GM21381 (cell line): ENCODE results near the gene CSNK1A1.

Source experiments
- ATAC-seq: cut with Tn5 transposase; IDR thresholded peaks from one replicate; pipeline ENCODE4 v1.9.1; 2021; ENCODE audit warnings: mild to moderate bottlenecking, moderate library complexity; ENCODE audit not compliant: unreplicated experiment

CSNK1A1 gene

GRCh38 chr5:149443210-149443609, 108.0 kb downstream of the CSNK1A1 start:
- ATAC-seq = no peak

- ATAC-seq = peak; percentile 72
Observed at GRCh38 chr5:149442563-149443182, 108.6 kb downstream of the CSNK1A1 start.
